Activated CD4-positive, alpha-beta T cell treated with anti-CD3 and anti-CD28 coated beads for 4 hours (primary cell): Measurements from ENCODE around the gene THAP4.
"Not testable (repeated sequence)": the region's sequence is repeated elsewhere in the genome, so short reads cannot be mapped to it uniquely, and the experiment has no call there.

Source experiments
- DNase-seq, 2 donors: peaks; one replicate each; pipeline ENCODE4 v3.0.0-alpha.2; 2020

THAP4 gene

GRCh38 chr2:241577413-241578122 is 59.4 kb downstream of the THAP4 start:
- no peak for DNase-seq

GRCh38 chr2:241576293-241576654 is 60.7 kb downstream of the THAP4 start:
- no peak for DNase-seq

GRCh38 chr2:241575624-241576292 is 61.2 kb downstream of the THAP4 start:
- no peak for DNase-seq

- DNase-seq, result no peak
Measured at GRCh38 chr2:241574911-241575623, 61.9 kb downstream of the THAP4 start.

- no peak for DNase-seq
Measured at GRCh38 chr2:241573741-241574140, 63.2 kb downstream of the THAP4 start.

- DNase-seq, result not testable (repeated sequence)
Measured at GRCh38 chr2:241572915-241573651, 63.9 kb downstream of the THAP4 start.

GRCh38 chr2:241571821-241572620 is 64.9 kb downstream of the THAP4 start:
- DNase-seq, result no peak

GRCh38 chr2:241570961-241571581 is 65.9 kb downstream of the THAP4 start:
- DNase-seq, result no peak

GRCh38 chr2:241569831-241570281 is 67.1 kb downstream of the THAP4 start:
- no peak for DNase-seq

- DNase-seq, result no peak
Measured at GRCh38 chr2:241568726-241569125, 68.2 kb downstream of the THAP4 start.

GRCh38 chr2:241567776-241568175 is 69.2 kb downstream of the THAP4 start:
- no peak for DNase-seq

- DNase-seq, result not testable (repeated sequence)
Measured at GRCh38 chr2:241567266-241567665, 69.7 kb downstream of the THAP4 start.

GRCh38 chr2:241566468-241566867 is 70.5 kb downstream of the THAP4 start:
- DNase-seq, result no peak

GRCh38 chr2:241566021-241566420 is 70.9 kb downstream of the THAP4 start:
- DNase-seq, result not testable (repeated sequence)

GRCh38 chr2:241565411-241565810 is 71.5 kb downstream of the THAP4 start:
- DNase-seq, result no peak

- no peak for DNase-seq
Measured at GRCh38 chr2:241564596-241565410, 72.2 kb downstream of the THAP4 start.

- DNase-seq, result no peak
Measured at GRCh38 chr2:241563981-241564595, 72.9 kb downstream of the THAP4 start.

- DNase-seq, result no peak
Measured at GRCh38 chr2:241563571-241563980, 73.4 kb downstream of the THAP4 start.

GRCh38 chr2:241563031-241563507 is 73.9 kb downstream of the THAP4 start:
- no peak for DNase-seq

- no peak for DNase-seq
Measured at GRCh38 chr2:241562269-241562891, 74.6 kb downstream of the THAP4 start.
